Measurements from ENCODE around the gene PAFAH1B1.
"Not testable (repeated sequence)": the region's sequence is repeated elsewhere in the genome, so short reads cannot be mapped to it uniquely, and the experiment has no call there.

The PAFAH1B1 gene

DNA sequence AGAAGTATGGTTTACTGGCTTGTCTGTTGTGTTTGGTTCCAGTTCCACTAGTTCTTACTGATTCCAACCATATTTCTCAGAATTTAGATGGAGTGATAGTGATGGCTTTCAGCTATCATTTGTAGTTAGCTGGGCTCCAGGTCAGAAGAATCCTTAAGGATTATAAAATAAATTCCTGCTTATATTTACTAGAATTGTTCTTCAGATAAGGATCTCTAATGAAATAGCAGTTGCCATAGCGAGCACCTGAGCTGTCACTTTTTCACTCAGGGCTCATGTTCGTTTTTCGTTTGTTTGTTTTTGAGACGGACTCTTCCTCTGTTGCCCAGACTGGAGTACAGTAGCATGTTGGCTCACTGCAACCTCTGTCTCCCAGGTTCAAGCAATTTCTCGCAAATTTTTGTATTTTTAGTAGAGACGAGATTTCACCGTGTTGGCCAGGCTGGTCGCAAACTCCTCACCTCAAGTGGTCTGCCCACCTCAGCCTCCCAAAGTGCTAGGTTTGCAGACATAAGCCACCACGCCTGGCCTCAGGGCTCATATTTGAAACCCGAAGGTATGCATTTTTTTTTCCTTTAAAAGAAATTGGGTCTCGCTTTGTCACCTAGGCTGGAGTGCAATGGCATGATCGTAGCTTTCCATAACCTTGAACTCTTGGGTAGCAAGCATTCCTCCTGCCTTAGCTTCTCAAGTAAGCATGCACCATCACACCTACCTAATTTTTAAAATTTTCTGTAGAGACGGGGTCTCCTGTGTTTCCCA, 42.9 kb downstream of the PAFAH1B1 start:
- no peak for DNase-seq

DNA sequence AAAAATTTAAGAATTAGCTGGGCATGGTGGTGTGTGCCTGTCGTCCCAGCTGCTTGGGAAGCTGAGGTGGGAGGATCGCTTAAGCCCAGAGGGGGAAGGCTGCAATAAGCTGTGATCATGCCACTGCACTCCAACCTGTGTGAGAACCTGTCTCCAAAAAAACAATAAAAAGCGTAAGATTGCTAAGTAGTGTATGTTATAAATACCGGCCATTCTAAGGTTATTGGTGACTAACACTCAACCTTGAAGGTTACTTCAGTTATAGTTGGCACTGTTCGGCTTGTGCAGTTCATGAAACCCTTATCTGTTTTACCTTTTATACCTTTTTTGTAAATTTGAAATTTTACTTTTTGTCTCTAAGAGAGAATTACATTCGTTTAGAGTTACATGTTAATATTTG, 44.0 kb downstream of the PAFAH1B1 start:
- no peak for DNase-seq

DNA sequence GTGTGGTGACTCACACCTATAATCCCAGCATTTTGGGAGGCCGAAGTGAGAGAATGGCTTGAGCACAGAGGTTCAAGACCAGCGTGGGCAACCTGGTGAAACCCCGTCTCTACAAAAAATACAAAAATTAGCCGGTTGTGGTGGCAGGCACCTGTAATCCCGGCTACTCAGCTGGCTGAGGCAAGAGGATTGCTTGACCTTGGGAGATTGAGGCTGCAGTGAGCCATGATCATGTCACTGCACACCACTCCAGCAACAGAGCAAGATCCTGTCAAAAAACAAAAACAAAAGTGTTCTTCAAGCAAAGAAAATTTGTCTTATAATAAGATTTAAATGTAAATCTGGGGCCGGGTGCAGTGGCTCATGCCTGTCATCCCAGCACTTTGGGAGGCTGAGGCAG, 51.5 kb downstream of the PAFAH1B1 start:
- no peak for DNase-seq

DNA sequence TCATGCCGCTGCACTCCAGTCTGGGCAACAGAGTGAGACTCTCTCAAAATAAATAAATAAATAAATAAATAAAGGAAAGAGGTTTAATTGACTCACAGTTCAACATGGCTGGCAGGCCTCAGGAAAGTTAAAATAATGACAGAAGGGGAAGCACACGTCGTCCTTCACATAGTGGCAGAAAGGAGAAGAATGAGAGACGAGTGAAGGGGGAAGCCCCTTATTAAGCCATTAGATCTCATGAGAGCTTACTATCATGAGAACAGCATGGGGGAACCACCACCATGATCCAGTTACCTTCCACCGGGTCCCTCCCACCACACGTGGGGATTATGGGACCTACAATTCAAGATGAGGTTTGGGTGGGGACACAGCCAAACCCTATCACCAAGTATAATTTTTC, 54.5 kb downstream of the PAFAH1B1 start:
- DNase-seq = no peak

DNA sequence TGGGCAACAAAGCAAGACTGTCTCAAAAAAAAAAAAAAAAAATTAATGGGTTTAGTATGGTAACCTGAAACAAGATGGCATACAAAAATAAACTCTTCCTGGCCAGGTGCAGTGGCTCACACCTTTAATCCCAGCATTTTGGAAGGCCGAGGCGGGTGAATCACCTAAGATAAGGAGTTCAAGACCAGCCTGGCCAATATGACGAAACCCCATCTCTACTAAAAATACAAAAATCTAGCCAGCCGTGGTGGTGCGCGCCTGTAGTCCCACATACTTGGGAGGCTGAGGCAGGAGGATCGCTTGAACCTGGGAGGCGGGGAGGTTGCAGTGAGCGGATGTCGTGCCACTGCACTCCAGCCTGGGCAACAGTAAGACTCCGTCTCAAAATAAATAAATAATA, 55.7 kb downstream of the PAFAH1B1 start:
- DNase-seq = no peak

DNA sequence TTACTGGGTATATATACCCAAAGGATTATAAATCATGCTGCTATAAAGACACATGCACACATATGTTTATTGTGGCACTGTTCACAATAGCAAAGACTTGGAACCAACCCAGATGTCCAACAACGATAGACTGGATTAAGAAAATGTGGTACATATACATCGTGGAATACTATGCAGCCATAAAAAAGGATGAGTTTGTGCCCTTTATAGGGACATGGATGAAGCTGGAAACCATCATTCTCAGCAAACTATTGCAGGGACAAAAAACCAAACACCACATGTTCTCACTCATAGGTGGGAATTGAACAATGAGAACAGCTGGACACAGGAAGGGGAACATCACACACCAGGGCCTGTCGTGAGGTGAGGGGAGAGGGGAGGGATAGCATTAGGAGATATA, 59.5 kb downstream of the PAFAH1B1 start:
- not testable (repeated sequence) for DNase-seq

DNA sequence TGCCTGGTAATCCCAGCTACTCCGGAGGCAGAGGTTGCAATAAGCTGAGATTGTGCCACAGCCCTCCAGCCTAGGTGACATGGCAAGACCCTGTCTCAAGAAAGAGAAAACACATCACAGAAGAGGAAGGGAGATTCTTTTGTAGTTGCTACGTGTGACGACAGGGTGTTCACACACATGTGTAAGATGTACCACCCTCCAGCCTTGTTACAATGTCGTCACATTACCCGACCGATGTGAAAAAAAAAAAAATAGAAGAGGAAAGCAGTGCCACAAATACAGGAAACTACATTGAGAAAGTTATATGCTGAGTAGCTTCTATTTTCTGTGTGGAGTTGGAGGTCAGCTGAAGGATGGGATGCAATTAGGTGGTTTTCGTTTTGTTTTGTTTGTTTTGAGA, 62.1 kb downstream of the PAFAH1B1 start:
- no peak for DNase-seq

DNA sequence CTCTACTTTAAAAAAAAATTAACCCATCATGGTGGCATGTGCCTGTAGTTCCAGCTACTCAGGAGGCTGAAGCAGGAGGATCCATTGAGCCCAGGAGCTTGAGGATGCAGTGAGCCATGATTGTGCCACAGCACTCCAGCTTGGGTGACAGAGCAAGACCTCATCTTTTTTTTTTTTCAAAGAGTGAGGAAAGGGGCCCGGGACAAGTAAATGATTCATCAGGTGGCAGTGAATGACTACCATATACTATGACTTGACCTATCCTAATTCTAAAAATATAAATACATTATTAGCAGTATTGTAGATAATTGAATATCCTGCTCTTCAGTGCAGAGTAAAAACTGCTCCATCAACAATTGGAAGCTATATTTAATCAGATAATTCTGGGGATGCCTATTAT, 62.8 kb downstream of the PAFAH1B1 start:
- no peak for DNase-seq

DNA sequence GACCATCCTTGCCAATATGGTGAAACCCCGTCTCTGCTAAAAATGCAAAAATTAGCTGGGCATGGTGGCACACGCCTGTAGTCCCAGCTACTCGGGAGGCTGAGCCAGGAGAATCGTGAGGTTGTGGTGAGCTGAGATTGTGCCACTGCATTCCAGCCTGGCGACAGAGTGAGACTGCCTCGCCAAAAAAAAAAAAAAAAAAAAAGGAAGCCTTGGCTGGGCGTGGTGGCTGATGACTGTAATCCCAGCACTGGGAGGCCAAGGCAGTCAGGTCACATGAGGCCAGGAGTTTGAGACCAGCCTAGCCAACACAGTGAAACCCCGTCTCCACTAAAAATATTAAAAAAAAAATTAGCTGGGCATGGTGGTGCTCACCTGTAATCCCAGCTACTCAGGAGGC, 65.9 kb downstream of the PAFAH1B1 start:
- not testable (repeated sequence) for DNase-seq

DNA sequence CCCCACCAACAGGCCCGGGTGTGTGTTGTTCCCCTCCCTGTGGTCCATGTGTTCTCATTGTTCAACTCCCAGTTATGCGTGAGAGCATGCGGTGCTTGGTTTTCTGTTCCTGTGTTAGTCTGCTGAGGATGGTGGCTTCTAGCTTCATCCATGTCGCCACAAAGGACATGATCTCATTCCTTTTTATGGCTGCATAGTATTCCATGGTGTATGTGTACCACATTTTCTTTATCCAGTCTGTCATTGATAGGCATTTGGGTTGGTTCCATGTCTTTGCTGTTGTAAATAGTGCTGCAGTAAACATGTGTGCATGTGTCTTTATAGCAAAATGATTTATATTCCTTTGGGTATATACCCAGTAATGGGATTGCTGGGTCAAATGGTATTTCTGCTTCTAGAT, 67.0 kb downstream of the PAFAH1B1 start:
- not testable (repeated sequence) for DNase-seq

DNA sequence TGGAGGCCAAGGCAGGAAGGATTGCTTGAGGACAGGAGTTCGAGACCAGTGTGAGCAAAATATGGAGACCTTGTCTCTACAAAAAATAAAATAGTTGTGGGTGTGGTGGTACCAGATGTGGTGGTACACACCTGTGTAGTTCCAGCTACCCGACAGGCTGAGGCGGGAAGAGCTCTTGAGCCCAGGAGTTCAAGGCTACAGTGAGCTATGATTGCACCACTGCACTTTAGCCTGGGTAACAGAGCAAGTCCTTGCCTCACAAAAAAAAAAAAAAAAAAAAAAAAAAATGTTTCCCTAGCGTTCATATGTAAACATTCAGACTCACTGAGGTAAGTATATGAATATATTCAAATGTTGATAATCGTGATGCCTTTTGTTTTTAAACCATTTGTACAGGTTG, 78.6 kb downstream of the PAFAH1B1 start:
- no peak for DNase-seq

DNA sequence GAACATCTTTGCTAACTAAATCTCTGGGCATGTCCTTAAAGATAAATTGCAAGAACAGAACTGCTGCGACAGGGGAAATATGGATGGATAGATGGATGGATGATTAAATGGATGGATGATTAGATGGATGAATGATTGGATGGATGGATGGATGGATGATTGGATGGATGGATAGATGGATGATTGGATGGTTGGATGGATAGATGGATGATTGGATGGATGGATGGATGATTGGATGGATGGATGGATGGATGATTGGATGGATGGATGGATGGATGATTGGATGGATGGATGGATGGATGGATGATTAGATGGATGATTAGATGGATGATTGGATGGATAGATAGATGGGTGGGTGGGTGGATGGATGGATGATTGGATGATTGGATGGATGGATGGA, 85.8 kb downstream of the PAFAH1B1 start:
- not testable (repeated sequence) for DNase-seq

DNA sequence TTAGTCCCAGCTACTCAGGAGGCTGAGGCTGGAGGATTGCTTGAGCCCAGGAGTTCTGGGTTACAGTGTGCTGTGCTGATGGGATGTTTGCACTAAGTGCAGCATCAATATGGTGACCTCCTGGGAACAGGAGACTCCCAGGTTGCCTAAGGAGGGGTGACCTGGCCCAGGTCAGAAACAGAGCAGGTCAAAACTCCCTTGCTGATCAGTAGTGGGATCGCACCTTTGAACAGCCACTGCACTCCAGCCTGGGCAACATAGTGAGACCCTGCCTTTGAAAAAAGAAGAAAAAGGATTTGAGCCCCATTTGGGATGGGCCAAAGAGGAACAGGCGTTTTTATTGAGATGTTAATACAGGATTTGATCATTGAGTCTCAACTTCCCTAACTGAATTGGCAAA, 87.5 kb downstream of the PAFAH1B1 start:
- DNase-seq = no peak

DNA sequence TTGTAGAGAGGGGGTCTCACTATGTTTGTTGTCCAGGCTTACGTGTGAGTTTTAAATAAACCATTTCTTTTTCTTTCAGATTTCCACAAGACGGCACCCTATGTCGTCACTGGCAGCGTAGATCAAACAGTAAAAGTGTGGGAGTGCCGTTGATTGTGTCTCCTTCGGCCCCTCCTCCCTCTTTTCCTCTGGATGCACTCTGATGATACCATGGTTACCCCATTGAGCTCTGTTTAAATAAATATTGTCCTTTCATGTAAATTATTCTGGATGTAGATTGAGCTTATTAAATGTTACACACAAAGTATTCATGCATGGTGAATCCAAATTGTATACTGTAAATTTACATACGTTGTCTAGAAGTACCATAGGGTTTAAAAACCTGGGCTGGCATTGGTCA, 88.2 kb downstream of the PAFAH1B1 start:
- DNase-seq = no peak

DNA sequence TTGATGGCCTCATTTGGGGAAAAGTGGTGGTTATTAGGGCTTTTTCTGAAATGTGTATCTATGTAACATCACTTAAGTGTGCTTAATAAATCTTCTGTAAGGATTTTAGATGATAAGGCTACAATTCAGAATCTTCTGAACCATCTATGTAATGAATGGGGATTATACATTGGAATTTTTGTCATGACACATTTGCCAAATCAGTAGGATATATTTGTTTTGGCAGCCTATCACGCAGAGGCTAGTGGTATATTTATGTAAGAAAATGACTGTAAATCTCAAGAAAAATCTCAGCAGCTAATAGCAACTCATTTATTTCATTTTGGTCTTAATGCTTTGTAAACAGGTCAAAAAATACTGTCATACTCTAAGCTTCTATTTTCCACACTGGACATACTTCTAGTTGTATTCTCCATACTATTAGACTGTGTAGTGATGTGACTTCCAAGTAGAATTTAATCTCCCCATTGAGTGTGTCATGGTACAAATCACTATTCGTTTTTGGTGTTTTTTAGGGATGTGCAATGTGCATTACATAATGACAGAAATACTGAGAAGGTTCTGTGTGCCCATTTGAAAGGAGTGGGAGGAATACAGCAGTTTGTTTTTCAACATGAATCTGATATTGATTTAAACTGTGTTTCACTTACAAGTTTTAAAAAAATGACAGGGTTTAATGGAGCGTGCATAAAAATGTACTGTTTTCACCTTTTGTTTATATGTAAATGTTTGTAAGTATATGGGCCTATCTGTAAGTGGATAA, 88.9 kb downstream of the PAFAH1B1 start:
- DNase-seq = no peak

DNA sequence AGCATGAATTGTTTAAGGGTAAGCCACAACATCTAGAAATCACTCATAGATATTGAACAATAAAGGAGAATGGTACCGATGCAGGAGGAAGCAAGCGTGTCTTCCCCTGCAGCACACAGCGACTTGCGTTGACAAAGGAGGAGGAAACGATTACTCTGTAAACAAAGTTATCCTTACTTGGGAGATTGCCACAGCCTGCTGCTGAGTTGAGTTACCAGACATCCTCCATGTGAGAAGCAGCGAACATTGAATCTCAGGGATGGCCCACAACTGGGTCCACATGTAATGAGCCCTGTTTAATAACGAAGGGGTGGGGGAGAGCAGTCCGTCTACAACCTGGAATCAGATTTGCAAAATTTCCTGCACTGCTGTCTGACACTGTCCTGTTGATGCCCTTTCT, 90.5 kb downstream of the PAFAH1B1 start:
- no peak for DNase-seq

DNA sequence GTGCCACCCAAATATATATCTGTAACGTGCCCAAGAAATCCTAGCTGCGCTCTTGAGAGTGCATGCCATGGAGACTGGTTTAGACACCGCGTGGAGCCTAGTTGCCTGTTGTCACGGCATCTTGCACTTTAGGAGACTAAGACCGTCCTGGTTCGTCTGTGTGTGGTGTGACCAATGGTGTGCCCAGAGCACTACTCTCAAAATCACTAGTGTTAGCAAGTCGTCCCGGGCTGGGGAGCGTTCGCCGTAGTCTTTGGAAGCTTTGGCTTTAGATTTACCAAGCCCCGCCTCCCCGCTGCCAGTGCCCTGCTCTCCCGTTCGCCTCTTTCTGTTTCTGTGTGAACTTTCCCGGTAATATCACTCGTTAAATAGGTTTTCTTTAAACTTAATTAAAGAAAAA, 91.1 kb downstream of the PAFAH1B1 start:
- DNase-seq = no peak

DNA sequence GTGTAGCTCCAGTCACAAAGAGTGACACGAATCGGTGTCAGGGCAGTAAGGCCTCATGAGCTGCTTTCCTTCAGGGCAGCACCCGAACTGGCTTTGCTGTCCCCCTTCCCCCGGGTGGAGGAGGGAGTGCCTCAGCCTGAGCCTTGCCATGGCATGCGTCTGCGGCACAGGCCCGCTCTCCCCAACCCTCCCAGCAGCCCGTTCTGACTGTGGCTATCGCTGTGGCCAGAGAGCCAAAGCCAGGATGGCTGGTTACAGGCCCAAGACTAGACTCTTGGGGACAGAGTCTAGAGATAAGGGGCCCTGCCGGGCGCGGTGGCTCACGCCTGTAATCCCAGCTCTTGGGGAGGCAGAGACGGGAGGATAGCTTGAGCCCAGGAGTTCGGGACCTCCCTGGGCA, 92.2 kb downstream of the PAFAH1B1 start:
- DNase-seq = no peak

DNA sequence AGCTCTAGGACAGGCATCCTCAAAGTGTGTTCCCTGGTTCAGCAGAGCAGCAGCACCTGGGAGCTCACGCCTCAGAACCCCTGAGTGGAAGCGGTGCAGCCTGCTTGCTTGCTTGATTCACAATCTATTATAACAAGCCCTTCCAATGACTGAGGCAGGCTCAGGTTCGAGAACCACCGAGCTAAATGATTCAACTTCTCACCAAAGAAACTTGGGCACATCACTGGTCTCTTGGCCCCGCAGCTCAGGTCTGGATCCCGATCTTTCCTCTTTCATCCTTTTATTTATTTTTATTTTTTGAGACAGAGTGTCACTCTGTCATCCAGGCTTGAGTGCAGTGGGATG, 93.6 kb downstream of the PAFAH1B1 start:
- DNase-seq = no peak

DNA sequence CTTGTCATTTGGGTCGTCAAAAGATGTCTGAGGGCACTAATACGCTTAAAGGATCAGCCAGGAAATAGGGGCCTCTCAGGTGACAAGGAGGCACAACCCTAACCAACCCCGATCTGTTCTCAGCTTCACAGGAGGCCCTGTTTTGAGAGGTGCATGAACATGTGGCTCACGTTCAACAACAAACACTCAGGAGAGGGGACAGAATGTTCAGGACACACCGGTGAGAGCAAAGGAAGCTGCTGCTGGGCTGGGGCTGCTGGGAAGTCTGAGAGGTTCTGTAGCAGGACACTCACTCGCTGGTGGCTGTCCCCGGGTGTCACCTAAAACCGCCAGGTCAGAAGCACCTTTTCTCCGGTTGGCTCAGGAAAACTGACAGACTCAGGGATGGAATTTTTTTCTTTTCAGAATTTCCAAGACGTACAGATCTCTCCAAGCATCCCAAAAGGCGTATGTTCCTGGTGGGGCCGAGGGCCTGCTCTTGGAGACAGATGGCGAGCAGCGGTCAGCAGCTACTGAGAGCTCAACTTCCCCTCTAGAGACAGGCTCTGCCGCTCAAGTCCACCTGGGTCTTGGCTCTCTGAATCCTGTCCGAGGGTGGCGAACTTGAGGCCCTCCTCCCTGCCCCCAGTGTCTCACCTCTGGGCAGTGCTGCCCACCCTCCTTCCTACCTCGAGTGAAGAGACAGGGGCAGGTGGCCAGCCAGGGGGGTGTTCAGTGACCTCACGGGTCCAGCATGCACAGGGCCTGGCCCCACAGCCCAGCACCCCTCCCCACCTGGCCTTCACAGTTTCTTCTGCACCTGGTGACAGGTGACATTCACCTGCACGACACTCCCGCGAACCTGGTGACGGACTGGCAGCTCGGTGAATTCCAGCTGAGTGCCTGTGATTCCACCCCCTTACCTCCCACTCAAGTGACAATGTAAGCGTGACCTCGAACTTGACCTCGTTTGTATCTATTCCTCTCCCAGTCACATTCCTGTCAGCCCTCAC, 95.2 kb downstream of the PAFAH1B1 start:
- DNase-seq = peak; percentile 57

DNA sequence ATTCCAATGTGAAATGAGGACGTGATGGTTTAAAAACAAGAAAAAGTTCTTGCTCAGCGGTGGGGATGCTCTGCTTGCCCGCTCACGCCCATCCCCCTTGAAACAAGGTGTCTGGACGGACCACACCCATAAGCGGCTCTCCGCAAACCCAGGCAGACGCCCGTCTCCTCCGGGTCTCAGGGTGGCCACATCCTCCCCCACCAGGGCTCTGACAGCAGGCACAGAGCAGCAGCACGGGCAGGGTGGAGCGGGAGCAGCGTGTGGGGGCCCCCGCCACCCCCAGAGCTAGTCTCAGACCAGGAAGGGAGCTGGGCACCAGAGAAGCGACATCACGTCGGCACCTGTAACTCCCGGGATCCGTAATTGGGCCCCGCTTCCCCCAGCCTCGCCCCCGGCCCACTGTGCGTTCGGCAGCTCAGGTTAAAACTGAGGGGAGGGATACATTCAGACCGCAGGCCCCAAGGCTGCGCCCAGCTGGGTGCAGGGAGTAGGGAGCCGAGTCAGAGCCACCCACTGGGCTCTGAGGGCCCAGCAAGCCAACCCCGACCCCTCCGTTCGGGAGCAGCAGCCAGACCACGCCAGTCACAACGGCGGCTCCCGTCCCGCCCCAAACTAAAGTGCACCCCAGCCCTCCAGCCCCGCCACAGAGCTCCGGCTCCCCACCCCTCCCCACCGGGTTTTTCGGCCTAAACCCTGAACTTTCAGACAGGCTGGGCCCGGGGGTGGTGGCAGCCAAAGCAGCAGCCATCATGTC, 96.1 kb downstream of the PAFAH1B1 start:
- DNase-seq = no peak

DNA sequence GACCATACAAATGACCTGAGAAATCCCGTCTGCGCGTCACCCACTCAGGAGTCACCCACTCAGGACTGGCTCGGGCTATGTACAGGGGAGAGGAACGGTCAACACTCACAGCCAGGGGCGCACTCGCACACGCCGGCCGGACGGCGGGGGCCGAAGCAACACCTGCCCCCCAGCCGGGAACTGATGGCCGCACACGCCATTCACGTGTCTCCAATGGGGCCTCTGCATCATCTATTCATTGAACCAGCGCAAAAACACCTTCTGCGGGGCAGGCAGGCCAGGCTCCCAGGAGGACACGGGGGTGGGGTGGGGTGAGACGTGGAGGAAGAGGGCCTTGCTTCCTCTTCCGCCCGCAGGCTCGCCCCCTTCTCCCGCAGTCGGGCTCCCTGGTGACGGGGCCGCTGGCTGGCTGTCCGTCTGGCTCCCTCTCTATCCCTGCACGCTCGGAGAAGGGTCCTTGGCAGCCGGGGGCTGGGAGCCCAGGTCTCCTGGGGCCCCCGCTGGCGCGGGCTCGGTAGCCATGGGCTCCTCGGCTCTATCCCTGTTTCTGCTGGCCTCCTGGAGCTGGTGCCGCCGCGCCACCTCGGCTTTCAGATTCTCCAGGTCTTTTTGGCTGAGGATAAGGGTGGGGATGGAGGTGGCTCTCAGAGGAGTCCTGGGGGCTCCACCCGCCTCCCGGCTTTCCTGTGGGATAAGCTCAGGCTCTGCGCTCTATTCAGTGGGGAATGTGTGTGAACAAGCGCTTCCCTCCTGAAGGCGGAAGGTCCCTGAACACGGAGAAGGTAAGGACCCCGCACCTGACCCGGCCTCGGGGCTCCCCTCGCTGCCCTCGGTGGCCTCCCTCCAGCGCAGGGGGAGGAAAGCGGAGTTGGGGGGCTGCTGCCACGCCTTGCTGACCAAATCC, 97.0 kb downstream of the PAFAH1B1 start:
- DNase-seq = no peak
